HEK293 (cell line): ENCODE data around the gene AKIRIN2.

Source experiments
- KLF1 ChIP-seq: fragments of 450-650 bp; formaldehyde crosslinking; IDR thresholded peaks from 2 replicates; pipeline ENCODE4 v1.5.1; 2016; ENCODE audit warnings: missing biosample characterization, missing genetic modification characterization
- KLF16 ChIP-seq: fragments of 450-650 bp; formaldehyde crosslinking; IDR thresholded peaks from 2 replicates; pipeline ENCODE4 v1.5.1; 2017; ENCODE audit warnings: missing biosample characterization, missing genetic modification characterization
- KLF8 ChIP-seq: fragments of 450-650 bp; formaldehyde crosslinking; IDR thresholded peaks from 2 replicates; pipeline ENCODE4 v1.5.1; 2016; ENCODE audit warnings: missing biosample characterization, missing genetic modification characterization
- SCRT1 ChIP-seq: fragments of 450-650 bp; formaldehyde crosslinking; IDR thresholded peaks from 2 replicates; pipeline ENCODE4 v1.5.1; 2016; ENCODE audit warnings: missing biosample characterization, missing genetic modification characterization, borderline replicate concordance
- SETDB1 ChIP-seq: IDR thresholded peaks from one replicate; pipeline ENCODE4 v1.6.1; 2017; ENCODE audit warnings: mild to moderate bottlenecking, low read length, moderate library complexity, mixed read lengths; ENCODE audit not compliant: insufficient read length
- ZBTB44 ChIP-seq: fragments of 450-650 bp; IDR thresholded peaks from 2 replicates; pipeline ENCODE4 v1.5.1; 2018; ENCODE audit warnings: missing biosample characterization, mild to moderate bottlenecking, missing genetic modification characterization
- ZBTB48 ChIP-seq: fragments of 450-650 bp; formaldehyde crosslinking; IDR thresholded peaks from 2 replicates; pipeline ENCODE4 v1.5.1; 2016; ENCODE audit warnings: missing biosample characterization, missing genetic modification characterization
- ZNF10 ChIP-seq: fragments of 450-650 bp; formaldehyde crosslinking; IDR thresholded peaks from 2 replicates; pipeline ENCODE4 v1.5.1; 2017; ENCODE audit warnings: missing biosample characterization, missing genetic modification characterization
- ZNF132 ChIP-seq: fragments of 450-650 bp; formaldehyde crosslinking; IDR thresholded peaks from 2 replicates; pipeline ENCODE4 v1.5.1; 2017; ENCODE audit warnings: missing biosample characterization, missing genetic modification characterization, borderline replicate concordance
- ZNF19 ChIP-seq: fragments of 450-650 bp; formaldehyde crosslinking; IDR thresholded peaks from 2 replicates; pipeline ENCODE4; 2016; ENCODE audit warnings: missing biosample characterization, missing genetic modification characterization, low read depth
- ZNF214 ChIP-seq: fragments of 450-650 bp; formaldehyde crosslinking; IDR thresholded peaks from 2 replicates; pipeline ENCODE4 v1.5.1; 2017; ENCODE audit warnings: missing biosample characterization, mild to moderate bottlenecking, missing genetic modification characterization, borderline replicate concordance
- ZNF324 ChIP-seq: fragments of 450-650 bp; formaldehyde crosslinking; IDR thresholded peaks from 2 replicates; pipeline ENCODE4 v1.5.1; 2016; ENCODE audit warnings: missing biosample characterization, missing genetic modification characterization
- ZNF335 ChIP-seq: fragments of 450-650 bp; formaldehyde crosslinking; conservative IDR thresholded peaks from 2 replicates; pipeline ENCODE4 v1.5.1; 2016; ENCODE audit warnings: missing biosample characterization, missing genetic modification characterization
- ZNF398 ChIP-seq: fragments of 450-650 bp; formaldehyde crosslinking; IDR thresholded peaks from 2 replicates; pipeline ENCODE4 v1.5.1; 2017; ENCODE audit warnings: missing biosample characterization, missing genetic modification characterization
- ZNF529 ChIP-seq: fragments of 450-650 bp; formaldehyde crosslinking; IDR thresholded peaks from 2 replicates; pipeline ENCODE4 v1.5.1; 2017; ENCODE audit warnings: missing genetic modification characterization, missing biosample characterization; ENCODE audit not compliant: insufficient replicate concordance
- ZNF658 ChIP-seq: fragments of 450-650 bp; formaldehyde crosslinking; IDR thresholded peaks from 2 replicates; pipeline ENCODE4; 2016; ENCODE audit warnings: missing biosample characterization, missing genetic modification characterization
- ZNF837 ChIP-seq: fragments of 450-650 bp; formaldehyde crosslinking; IDR thresholded peaks from 2 replicates; pipeline ENCODE4 v1.5.1; 2016; ENCODE audit warnings: missing biosample characterization, missing genetic modification characterization
- ZSCAN30 ChIP-seq: fragments of 450-650 bp; IDR thresholded peaks from 2 replicates; pipeline ENCODE4 v1.5.1; 2018; ENCODE audit warnings: missing biosample characterization, mild to moderate bottlenecking, missing genetic modification characterization, moderate library complexity
- TF ChIP-seq, protein P1 (sequence below): fragments of 450-650 bp; formaldehyde crosslinking; IDR thresholded peaks from 2 replicates; pipeline ENCODE4 v1.5.1; 2016; ENCODE audit warnings: missing biosample characterization, missing genetic modification characterization, borderline replicate concordance
- TF ChIP-seq, protein P2 (sequence below): fragments of 450-650 bp; formaldehyde crosslinking; IDR thresholded peaks from 2 replicates; pipeline ENCODE4 v1.5.1; 2016; ENCODE audit warnings: missing biosample characterization, missing genetic modification characterization
- TF ChIP-seq, protein P3 (sequence below): fragments of 450-650 bp; formaldehyde crosslinking; optimal IDR thresholded peaks from 2 replicates; pipeline ENCODE3; 2016; ENCODE audit warnings: missing biosample characterization, mild to moderate bottlenecking, missing genetic modification characterization
- TF ChIP-seq, protein P4 (sequence below): fragments of 450-650 bp; formaldehyde crosslinking; IDR thresholded peaks from 2 replicates; pipeline ENCODE4 v1.5.1; 2016; ENCODE audit warnings: missing biosample characterization, missing genetic modification characterization
- TF ChIP-seq, protein P5 (sequence below): fragments of 450-650 bp; formaldehyde crosslinking; IDR thresholded peaks from 2 replicates; pipeline ENCODE4 v1.5.1; 2016; ENCODE audit warnings: missing biosample characterization, missing genetic modification characterization

Gene AKIRIN2

GRCh38 chr6:87701676-87702588 lies at the start of gene AKIRIN2 (continued):
- TF ChIP-seq, protein P1, sequence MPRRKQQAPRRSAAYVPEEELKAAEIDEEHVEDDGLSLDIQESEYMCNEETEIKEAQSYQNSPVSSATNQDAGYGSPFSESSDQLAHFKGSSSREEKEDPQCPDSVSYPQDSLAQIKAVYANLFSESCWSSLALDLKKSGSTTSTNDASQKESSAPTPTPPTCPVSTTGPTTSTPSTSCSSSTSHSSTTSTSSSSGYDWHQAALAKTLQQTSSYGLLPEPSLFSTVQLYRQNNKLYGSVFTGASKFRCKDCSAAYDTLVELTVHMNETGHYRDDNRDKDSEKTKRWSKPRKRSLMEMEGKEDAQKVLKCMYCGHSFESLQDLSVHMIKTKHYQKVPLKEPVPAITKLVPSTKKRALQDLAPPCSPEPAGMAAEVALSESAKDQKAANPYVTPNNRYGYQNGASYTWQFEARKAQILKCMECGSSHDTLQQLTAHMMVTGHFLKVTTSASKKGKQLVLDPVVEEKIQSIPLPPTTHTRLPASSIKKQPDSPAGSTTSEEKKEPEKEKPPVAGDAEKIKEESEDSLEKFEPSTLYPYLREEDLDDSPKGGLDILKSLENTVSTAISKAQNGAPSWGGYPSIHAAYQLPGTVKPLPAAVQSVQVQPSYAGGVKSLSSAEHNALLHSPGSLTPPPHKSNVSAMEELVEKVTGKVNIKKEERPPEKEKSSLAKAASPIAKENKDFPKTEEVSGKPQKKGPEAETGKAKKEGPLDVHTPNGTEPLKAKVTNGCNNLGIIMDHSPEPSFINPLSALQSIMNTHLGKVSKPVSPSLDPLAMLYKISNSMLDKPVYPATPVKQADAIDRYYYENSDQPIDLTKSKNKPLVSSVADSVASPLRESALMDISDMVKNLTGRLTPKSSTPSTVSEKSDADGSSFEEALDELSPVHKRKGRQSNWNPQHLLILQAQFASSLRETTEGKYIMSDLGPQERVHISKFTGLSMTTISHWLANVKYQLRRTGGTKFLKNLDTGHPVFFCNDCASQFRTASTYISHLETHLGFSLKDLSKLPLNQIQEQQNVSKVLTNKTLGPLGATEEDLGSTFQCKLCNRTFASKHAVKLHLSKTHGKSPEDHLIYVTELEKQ (tag by site-specific recombination), result peak; percentile 38; the same call in 1 of the 2 replicates
- TF ChIP-seq ZNF398 (tag by site-specific recombination), result peak; percentile 77
- 0 out of 2 replicates have a peak, but pooled peaks have one; percentile 29 for TF ChIP-seq ZNF10
- TF ChIP-seq, protein P2, sequence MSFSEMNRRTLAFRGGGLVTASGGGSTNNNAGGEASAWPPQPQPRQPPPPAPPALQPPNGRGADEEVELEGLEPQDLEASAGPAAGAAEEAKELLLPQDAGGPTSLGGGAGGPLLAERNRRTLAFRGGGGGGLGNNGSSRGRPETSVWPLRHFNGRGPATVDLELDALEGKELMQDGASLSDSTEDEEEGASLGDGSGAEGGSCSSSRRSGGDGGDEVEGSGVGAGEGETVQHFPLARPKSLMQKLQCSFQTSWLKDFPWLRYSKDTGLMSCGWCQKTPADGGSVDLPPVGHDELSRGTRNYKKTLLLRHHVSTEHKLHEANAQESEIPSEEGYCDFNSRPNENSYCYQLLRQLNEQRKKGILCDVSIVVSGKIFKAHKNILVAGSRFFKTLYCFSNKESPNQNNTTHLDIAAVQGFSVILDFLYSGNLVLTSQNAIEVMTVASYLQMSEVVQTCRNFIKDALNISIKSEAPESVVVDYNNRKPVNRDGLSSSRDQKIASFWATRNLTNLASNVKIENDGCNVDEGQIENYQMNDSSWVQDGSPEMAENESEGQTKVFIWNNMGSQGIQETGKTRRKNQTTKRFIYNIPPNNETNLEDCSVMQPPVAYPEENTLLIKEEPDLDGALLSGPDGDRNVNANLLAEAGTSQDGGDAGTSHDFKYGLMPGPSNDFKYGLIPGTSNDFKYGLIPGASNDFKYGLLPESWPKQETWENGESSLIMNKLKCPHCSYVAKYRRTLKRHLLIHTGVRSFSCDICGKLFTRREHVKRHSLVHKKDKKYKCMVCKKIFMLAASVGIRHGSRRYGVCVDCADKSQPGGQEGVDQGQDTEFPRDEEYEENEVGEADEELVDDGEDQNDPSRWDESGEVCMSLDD (tag by site-specific recombination), result peak; percentile 67; the same call in 1 of the 2 replicates
- TF ChIP-seq KLF8 (tag by site-specific recombination), result peak; percentile 79; the same call in 1 of the 2 replicates
- TF ChIP-seq KLF16 (tag by site-specific recombination), result peak; percentile 75
- peak; percentile 94 for TF ChIP-seq ZSCAN30 (tag by site-specific recombination)
- peak; percentile 83 for TF ChIP-seq ZNF335 (tag by site-specific recombination)
- no peak for TF ChIP-seq ZNF214 (tag by site-specific recombination)
- no peak for TF ChIP-seq ZNF19
- peak; percentile 94 for TF ChIP-seq ZNF324 (tag by site-specific recombination)
- TF ChIP-seq, protein P3, sequence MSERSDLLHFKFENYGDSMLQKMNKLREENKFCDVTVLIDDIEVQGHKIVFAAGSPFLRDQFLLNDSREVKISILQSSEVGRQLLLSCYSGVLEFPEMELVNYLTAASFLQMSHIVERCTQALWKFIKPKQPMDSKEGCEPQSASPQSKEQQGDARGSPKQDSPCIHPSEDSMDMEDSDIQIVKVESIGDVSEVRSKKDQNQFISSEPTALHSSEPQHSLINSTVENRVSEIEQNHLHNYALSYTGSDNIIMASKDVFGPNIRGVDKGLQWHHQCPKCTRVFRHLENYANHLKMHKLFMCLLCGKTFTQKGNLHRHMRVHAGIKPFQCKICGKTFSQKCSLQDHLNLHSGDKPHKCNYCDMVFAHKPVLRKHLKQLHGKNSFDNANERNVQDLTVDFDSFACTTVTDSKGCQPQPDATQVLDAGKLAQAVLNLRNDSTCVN, result peak; percentile 84
- peak; percentile 58; the same call in 1 of the 2 replicates for TF ChIP-seq KLF1 (tag by site-specific recombination)
- no peak for TF ChIP-seq ZNF658 (tag by site-specific recombination)
- TF ChIP-seq, protein P4, sequence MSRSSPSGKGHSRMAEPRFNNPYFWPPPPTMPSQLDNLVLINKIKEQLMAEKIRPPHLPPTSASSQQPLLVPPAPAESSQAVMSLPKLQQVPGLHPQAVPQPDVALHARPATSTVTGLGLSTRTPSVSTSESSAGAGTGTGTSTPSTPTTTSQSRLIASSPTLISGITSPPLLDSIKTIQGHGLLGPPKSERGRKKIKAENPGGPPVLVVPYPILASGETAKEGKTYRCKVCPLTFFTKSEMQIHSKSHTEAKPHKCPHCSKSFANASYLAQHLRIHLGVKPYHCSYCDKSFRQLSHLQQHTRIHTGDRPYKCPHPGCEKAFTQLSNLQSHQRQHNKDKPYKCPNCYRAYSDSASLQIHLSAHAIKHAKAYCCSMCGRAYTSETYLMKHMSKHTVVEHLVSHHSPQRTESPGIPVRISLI (tag by site-specific recombination), result peak; percentile 90
- TF ChIP-seq SETDB1, result no peak
- TF ChIP-seq ZBTB48 (tag by site-specific recombination), result peak; percentile 42; the same call in 1 of the 2 replicates
- TF ChIP-seq ZNF529 (tag by site-specific recombination), result no peak
- TF ChIP-seq ZBTB44 (tag by site-specific recombination), result no peak
- TF ChIP-seq ZNF837, result peak; percentile 70; the same call in 1 of the 2 replicates
- TF ChIP-seq ZNF132, result no peak
- no peak for TF ChIP-seq SCRT1 (tag by site-specific recombination)
- TF ChIP-seq, protein P5, sequence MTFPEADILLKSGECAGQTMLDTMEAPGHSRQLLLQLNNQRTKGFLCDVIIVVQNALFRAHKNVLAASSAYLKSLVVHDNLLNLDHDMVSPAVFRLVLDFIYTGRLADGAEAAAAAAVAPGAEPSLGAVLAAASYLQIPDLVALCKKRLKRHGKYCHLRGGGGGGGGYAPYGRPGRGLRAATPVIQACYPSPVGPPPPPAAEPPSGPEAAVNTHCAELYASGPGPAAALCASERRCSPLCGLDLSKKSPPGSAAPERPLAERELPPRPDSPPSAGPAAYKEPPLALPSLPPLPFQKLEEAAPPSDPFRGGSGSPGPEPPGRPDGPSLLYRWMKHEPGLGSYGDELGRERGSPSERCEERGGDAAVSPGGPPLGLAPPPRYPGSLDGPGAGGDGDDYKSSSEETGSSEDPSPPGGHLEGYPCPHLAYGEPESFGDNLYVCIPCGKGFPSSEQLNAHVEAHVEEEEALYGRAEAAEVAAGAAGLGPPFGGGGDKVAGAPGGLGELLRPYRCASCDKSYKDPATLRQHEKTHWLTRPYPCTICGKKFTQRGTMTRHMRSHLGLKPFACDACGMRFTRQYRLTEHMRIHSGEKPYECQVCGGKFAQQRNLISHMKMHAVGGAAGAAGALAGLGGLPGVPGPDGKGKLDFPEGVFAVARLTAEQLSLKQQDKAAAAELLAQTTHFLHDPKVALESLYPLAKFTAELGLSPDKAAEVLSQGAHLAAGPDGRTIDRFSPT (tag by site-specific recombination), result peak; percentile 44; the same call in 1 of the 2 replicates
